Immature natural killer cell (primary cell): Measurements from ENCODE around the gene SLC22A23. TPM values are rescaled to one million over a fixed set of nuclear protein-coding genes. Genes with fewer than 3 reads are reported as not detected.
A peak's percentile ranks its signal among the peaks of the same experiment; 100 is the strongest.

Source experiments
- DNase-seq, 3 donors: peaks; one replicate each; pipeline ENCODE4 v3.0.0; 2022; ENCODE audit warnings: mixed read lengths in 1 of 3
- H3K27ac Mint-ChIP-seq, 6 donors: one replicate each; pipeline ENCODE4 v1.8.0; 2020; ENCODE audit warnings: mixed read lengths in 6 of 6, mild to moderate bottlenecking in 5 of 6, inconsistent platforms in 4 of 6, moderate library complexity in 3 of 6
- H3K27me3 Mint-ChIP-seq, 3 donors: one replicate each; pipeline ENCODE4 v1.8.0; 2020 to 2021; ENCODE audit warnings: low read depth in 3 of 3, mild to moderate bottlenecking in 3 of 3, mixed read lengths in 3 of 3, moderate library complexity in 3 of 3, inconsistent platforms in 1 of 3
- H3K36me3 Mint-ChIP-seq, 3 donors: one replicate each; pipeline ENCODE4 v1.8.0; 2020; ENCODE audit warnings: mixed read lengths in 3 of 3, inconsistent platforms in 2 of 3, mild to moderate bottlenecking in 2 of 3
- H3K4me1 Mint-ChIP-seq, 2 donors: one replicate each; pipeline ENCODE4 v1.8.0; 2020; ENCODE audit warnings: inconsistent platforms in 2 of 2, mild to moderate bottlenecking in 2 of 2, mixed read lengths in 2 of 2, moderate library complexity in 1 of 2
- H3K4me3 Mint-ChIP-seq, 5 donors: one replicate each; pipeline ENCODE4 v1.8.0; 2020; ENCODE audit warnings: mild to moderate bottlenecking in 5 of 5, mixed read lengths in 5 of 5, inconsistent platforms in 3 of 5, moderate library complexity in 3 of 5
- H3K9me3 Mint-ChIP-seq, 6 donors: one replicate each; pipeline ENCODE4 v1.8.0; 2020; ENCODE audit warnings: mild to moderate bottlenecking in 6 of 6, mixed read lengths in 6 of 6, inconsistent platforms in 4 of 6, moderate library complexity in 3 of 6
- polyA plus RNA-seq, 3 donors: library from polyadenylated mRNA; unstranded; fragments of 300-500 nt; fragmentation: Illumina TruSeq; gene quantifications; one replicate each; pipeline ENCODE4 v1.2.3, GENCODE V29; 2021

Gene SLC22A23
- polyA plus RNA-seq, 3 donors from 2014 or later = 0.14 to 0.21 TPM; not detected in 1

DNA sequence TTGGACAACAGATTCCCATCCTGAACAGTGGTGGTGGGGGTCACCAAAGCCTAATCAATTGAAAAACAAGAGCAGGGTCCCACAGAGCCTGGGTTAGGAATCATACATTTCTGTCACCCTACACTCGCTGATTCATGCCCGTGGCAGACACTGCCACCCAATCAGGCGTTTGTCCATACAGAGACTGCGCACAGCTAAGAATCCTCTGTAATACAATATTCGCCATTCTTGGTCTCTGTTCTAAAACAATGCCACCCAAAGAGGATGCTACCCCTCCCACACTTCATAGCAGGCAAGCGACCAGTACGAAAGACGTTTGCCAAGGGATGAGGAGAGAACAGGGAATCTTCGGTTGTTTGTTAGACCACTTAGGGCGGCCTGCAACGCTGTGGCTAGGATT is 28.1 kb upstream of the SLC22A23 start:
- H3K9me3 Mint-ChIP-seq = peaks cover 0 to 13% (median 7%) of the 10 kb centered on the region in 6 donors
- peaks cover 2 to 11% (median 4%) of the 10 kb centered on the region in 3 donors for H3K27me3 Mint-ChIP-seq

DNA sequence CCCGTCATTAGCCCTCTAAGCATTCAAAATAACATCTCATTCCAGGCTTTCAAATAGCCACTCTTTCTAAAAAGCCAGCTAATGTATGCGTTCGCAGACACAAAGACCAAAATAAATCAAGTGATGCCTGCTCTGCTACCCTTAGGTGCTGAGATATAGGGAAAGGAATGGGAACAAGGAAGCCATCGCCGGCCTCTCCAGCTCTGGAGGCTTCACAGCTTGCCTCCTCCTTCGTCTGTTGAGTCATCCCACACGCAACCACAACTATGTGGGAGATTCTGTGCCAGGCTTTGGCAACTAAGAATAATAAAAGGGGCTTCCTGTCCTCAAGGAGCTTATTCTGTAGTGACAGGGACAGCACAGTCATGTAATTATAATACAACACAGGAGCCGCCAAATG is 27.3 kb upstream of the SLC22A23 start:
- Mint-ChIP-seq H3K36me3 (peaks cover 0 to 4% (median 0%) of the 10 kb centered on the region in 3 donors), H3K9me3 (peaks cover 0 to 17% (median 10%) of the 10 kb centered on the region in 6 donors), H3K4me3 (no peak overlapping the region), H3K27me3 (peaks cover 4 to 9% (median 4%) of the 10 kb centered on the region in 3 donors), H3K4me1 (no peaks in the 10 kb centered on the region), H3K27ac (no peak overlapping the region)
- no peak for DNase-seq

More for the DNA sequence above, 28.1 kb upstream of the SLC22A23 start:
- no peak for DNase-seq
- no peak overlapping the region for H3K27ac Mint-ChIP-seq
- H3K4me1 Mint-ChIP-seq = no peaks in the 10 kb centered on the region
- no peak overlapping the region for H3K4me3 Mint-ChIP-seq
- peaks cover 0 to 1% (median 0%) of the 10 kb centered on the region in 3 donors for H3K36me3 Mint-ChIP-seq

DNA sequence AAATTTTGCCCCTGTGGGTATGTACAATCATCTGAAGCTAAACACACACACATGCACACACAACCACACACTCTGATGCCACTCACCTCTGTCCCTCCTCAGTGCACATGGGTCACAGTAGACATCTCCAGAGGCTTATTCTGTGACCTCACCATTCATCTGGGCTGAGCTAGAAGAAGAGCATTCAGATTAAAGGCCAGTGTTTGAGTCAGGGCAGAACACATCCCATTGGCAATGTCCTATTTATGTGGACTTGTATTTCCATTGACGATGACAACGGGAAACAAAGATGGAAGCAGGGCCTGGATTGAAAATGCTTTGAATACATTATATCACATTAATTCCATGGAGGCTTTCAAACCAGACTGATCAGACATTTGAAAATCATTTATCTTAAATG is 26.8 kb upstream of the SLC22A23 start:
- Mint-ChIP-seq H3K36me3 (peaks cover 0 to 4% (median 0%) of the 10 kb centered on the region in 3 donors), H3K27me3 (peaks cover 4 to 6% (median 4%) of the 10 kb centered on the region in 3 donors)

DNA sequence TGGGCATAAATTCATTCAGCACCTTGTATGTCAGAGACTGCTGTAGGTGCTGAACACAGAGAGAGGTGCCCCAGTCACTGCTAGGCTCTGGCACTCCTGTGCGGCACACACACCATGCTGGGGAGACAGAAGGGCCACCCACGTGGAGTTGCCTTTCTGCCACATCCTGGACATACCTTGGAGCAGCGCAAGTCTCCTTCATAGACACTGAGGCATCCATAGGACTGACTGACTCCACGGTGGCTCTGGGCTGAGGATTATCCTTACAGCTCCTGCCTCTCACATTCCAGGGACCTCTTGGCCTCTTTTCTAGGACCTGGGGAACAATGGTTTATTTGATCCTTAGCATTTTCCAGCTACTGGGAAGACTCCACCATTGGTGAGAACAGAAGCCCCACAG is 26.0 kb upstream of the SLC22A23 start:
- Mint-ChIP-seq H3K27ac (no peak overlapping the region), H3K9me3 (peaks cover 0 to 17% (median 10%) of the 10 kb centered on the region in 6 donors), H3K36me3 (peaks cover 0 to 4% (median 0%) of the 10 kb centered on the region in 3 donors), H3K27me3 (peaks cover 4 to 6% (median 4%) of the 10 kb centered on the region in 3 donors), H3K4me3 (no peak overlapping the region), H3K4me1 (no peaks in the 10 kb centered on the region)
- DNase-seq = no peak

More for the DNA sequence above, 26.8 kb upstream of the SLC22A23 start:
- H3K9me3 Mint-ChIP-seq = peaks cover 0 to 17% (median 10%) of the 10 kb centered on the region in 6 donors
- DNase-seq = no peak
- no peaks in the 10 kb centered on the region for H3K4me1 Mint-ChIP-seq
- no peak overlapping the region for H3K27ac Mint-ChIP-seq
- no peak overlapping the region for H3K4me3 Mint-ChIP-seq

DNA sequence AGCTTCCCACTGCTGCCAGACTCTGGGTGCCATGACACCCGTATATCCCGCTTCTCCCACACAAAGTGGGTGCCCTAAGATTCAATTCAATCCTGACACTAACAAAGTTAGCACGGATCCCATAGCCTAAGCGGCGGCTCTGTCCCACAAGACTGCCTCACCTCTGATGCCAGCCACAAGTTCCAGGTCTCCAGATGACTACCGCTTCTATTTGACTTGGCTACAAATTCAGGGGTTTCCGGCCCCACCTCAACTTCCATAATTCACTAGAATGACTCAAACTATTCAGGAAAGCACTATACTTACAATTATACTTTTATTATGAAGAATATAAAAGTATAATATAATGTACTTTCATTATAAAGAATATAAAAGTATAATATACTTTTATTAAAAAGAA is 24.8 kb upstream of the SLC22A23 start:
- no peaks in the 10 kb centered on the region for H3K4me1 Mint-ChIP-seq
- no peak overlapping the region for H3K27ac Mint-ChIP-seq
- peaks cover 1 to 3% (median 2%) of the 10 kb centered on the region in 3 donors for H3K27me3 Mint-ChIP-seq
- H3K4me3 Mint-ChIP-seq = no peak overlapping the region
- peaks cover 0 to 4% (median 0%) of the 10 kb centered on the region in 3 donors for H3K36me3 Mint-ChIP-seq
- H3K9me3 Mint-ChIP-seq = peaks cover 0 to 17% (median 10%) of the 10 kb centered on the region in 6 donors
- no peak for DNase-seq

DNA sequence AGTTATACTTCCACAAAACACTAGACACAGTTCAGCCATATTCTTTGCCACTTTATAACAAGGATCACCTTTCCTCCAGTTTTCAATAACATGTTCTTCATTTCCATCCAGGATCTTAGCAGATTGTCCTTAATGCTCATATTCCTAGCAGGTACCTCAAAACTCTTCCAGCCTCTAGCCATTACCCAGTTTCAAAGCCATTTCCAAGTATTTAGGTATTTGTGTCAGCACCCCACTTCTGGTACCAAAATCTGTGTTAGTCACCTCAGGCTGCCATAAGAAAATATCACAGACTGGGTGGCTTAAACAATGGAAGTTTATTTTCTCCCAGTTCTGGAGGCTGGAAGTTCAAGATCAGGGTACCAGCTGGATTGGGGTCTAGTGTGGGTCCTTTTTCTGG is 23.2 kb upstream of the SLC22A23 start:
- no peaks in the 10 kb centered on the region for H3K4me1 Mint-ChIP-seq
- H3K4me3 Mint-ChIP-seq = no peak overlapping the region
- H3K27ac Mint-ChIP-seq = no peak overlapping the region
- peaks cover 3 to 6% (median 5%) of the 10 kb centered on the region in 3 donors for H3K27me3 Mint-ChIP-seq
- H3K36me3 Mint-ChIP-seq = peaks cover 0 to 4% (median 0%) of the 10 kb centered on the region in 3 donors
- no peak for DNase-seq
- H3K9me3 Mint-ChIP-seq = peaks cover 0 to 17% (median 10%) of the 10 kb centered on the region in 6 donors

DNA sequence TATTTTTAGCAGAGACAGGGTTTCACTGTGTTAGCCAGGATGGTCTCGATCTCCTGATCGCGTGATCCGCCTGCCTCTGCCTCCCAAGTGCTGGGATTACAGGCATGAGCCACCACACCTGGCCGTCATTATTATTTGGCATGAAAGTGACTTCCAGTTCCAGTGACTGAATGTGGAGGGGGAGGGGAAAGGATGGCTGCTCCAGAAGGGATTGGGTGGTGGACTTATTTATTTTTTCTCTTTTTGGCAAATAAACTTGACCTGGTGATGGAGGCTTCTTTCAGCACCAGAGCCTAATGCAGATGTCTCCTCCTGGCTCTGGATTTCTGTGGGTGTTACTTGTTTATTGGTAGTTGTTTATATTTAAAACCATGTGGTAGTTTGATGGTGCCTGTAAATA is 16.9 kb upstream of the SLC22A23 start:
- H3K9me3 Mint-ChIP-seq = no peaks in the 10 kb centered on the region
- H3K27ac Mint-ChIP-seq = no peak overlapping the region
- no peaks in the 10 kb centered on the region for H3K4me1 Mint-ChIP-seq
- no peak for DNase-seq
- no peaks in the 10 kb centered on the region for H3K36me3 Mint-ChIP-seq
- H3K27me3 Mint-ChIP-seq = peaks cover 3 to 12% (median 6%) of the 10 kb centered on the region in 3 donors
- H3K4me3 Mint-ChIP-seq = no peak overlapping the region

DNA sequence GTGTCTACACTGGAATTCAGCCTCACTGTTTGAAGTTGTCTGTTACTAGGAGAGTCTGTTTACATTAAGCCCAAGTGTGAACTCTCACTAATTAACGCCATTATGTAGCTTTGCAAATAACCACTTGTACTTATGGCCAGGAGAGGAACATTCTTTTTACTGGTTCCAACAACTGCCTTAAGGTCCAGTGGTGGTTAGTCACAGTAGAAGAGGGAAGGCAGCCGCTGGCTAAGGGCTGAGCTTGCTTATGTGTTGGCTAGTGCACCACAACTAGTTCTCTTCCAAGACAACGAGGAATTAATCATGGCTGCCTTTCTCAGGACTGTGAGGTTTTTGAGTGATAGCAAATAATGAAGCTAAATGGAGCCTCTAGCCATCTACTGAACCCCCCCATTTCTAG is 14.9 kb upstream of the SLC22A23 start:
- DNase-seq = no peak
- Mint-ChIP-seq H3K9me3 (no peaks in the 10 kb centered on the region), H3K27ac (no peak overlapping the region), H3K4me1 (no peaks in the 10 kb centered on the region), H3K36me3 (no peaks in the 10 kb centered on the region), H3K27me3 (peaks cover 5 to 12% (median 6%) of the 10 kb centered on the region in 3 donors), H3K4me3 (no peak overlapping the region)

DNA sequence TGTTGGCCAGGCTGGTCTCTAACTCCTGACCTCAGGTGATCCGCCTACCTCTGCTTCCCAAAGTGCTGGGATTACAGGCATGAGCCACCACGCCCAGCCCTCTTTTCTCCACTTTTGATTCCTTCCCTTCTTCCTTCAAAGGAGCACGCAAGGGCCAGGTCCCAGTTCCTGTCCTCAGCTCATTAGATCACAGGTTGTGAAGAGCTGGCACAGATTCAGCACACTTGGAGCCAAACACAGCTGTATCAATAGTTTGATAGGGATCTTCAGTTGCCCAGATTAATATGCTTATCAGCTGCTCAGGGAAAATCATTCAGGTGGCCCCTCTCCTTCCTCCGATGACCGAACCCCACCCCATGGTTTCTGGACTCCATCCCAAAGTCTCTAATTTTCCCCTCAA is 14.4 kb upstream of the SLC22A23 start:
- H3K4me1 Mint-ChIP-seq = no peaks in the 10 kb centered on the region
- H3K27ac Mint-ChIP-seq = no peak overlapping the region
- no peak for DNase-seq

DNA sequence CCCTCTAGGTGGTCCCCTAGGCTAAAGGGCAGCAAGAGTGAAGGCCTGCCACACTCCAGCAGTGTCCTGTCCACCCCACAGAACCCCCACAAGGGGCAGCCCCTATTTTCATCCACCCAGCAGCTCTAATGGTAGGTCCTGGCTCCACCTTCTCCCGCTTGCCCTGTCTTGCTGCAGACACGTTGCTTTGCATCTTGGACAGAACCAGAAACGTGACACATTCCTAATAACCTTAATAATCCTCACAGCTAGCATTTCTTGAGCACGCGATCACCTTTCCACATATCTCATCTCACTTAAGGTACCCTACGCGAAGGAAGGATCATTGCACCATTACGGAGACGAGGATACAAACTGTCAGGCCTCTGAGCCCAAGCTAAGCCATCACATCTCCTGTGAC is 11.7 kb upstream of the SLC22A23 start:
- no peaks in the 10 kb centered on the region for H3K4me1 Mint-ChIP-seq
- H3K4me3 Mint-ChIP-seq = no peak overlapping the region
- H3K9me3 Mint-ChIP-seq = no peaks in the 10 kb centered on the region
- H3K27ac Mint-ChIP-seq = no peak overlapping the region
- DNase-seq = no peak
- H3K27me3 Mint-ChIP-seq = peaks cover 2 to 10% (median 3%) of the 10 kb centered on the region in 3 donors
- H3K36me3 Mint-ChIP-seq = no peaks in the 10 kb centered on the region

More for the DNA sequence above, 14.4 kb upstream of the SLC22A23 start:
- Mint-ChIP-seq H3K27me3 (peaks cover 2 to 12% (median 5%) of the 10 kb centered on the region in 3 donors), H3K9me3 (no peaks in the 10 kb centered on the region), H3K4me3 (no peak overlapping the region), H3K36me3 (no peaks in the 10 kb centered on the region)

DNA sequence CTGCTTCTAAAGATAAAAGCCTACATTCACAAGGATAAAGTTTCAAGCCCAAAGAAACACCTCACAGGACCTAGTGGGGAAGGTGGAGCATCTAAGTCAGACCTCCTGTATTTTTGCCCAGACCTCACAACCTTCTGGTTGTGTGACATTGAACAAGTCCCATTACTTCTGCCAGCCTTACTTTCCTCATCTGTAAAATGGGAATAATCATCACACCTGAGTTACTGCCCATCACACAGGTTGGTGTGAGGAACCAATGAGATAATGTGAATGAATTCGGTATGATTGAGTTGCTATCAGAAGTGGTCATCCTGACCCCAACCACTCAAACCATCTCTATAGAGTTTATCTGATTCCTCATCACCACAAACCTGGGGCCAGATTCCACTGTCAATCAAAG is 11.1 kb upstream of the SLC22A23 start:
- no peak for DNase-seq
- Mint-ChIP-seq H3K4me1 (no peaks in the 10 kb centered on the region), H3K27me3 (peaks cover 2 to 8% (median 3%) of the 10 kb centered on the region in 3 donors), H3K36me3 (no peaks in the 10 kb centered on the region), H3K4me3 (no peak overlapping the region), H3K27ac (no peak overlapping the region), H3K9me3 (no peaks in the 10 kb centered on the region)

DNA sequence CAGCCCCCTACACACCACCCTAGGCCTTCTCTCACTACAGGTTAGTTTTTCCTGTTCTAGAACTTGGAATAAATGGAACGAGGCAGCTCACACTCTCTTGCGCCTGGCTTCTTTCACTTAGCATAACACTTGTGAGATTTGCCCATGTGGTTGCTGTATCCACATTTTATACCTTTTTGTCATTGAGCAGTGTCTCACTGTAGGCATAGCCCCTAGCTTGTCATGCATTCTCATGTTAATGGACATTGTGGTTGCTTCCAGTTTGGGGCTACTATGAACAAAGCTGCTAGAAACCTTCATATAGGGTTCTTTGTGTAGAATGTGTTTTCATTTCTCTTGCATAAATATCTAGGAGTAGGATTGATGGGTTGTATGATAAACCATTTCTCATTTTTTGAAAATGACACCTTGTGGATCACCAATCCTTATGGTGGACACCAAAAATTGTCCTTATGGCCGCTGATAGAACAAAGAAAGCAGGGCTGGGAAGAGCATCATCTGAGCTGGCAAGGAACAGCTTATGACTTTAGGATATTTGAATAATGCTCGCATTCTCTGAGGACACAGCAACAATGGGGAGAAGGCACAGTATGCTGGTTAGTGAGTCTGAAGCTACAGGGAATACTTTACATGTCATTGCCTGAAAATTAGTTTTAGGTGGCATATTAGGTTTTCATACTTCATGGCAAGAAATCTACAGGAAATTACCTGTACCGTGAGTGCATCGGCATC is 9.8 kb upstream of the SLC22A23 start:
- Mint-ChIP-seq H3K4me3 (no peak overlapping the region), H3K4me1 (no peaks in the 10 kb centered on the region), H3K27me3 (peaks cover 3 to 6% (median 3%) of the 10 kb centered on the region in 3 donors), H3K27ac (no peak overlapping the region), H3K36me3 (no peaks in the 10 kb centered on the region), H3K9me3 (no peaks in the 10 kb centered on the region)
- no peak for DNase-seq

DNA sequence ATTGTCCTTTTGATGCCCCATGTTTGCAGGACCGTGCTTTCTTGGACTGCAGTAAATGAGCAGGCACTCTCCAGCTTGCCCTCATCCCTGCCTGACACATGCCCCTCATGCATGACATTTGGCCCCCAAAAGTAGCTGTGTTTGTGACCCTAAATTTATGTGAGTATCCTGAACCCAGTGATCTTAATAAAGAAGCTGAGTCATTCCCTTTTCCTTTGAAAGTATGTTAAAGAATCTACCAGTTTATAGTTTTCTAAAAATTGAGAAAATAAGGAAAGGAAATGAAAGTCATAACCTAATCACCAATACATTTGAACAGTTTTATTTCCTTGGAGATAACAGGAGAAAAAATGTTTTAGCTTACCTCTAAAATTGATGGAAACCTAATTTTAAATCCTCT is 3.4 kb upstream of the SLC22A23 start:
- H3K4me3 Mint-ChIP-seq = no peak overlapping the region
- peaks cover 6 to 9% of the 10 kb centered on the region in 2 donors for H3K4me1 Mint-ChIP-seq
- H3K27me3 Mint-ChIP-seq = peaks cover 11 to 17% (median 14%) of the 10 kb centered on the region in 3 donors
- H3K9me3 Mint-ChIP-seq = no peaks in the 10 kb centered on the region
- H3K36me3 Mint-ChIP-seq = no peaks in the 10 kb centered on the region
- no peak for DNase-seq
- no peak overlapping the region for H3K27ac Mint-ChIP-seq

DNA sequence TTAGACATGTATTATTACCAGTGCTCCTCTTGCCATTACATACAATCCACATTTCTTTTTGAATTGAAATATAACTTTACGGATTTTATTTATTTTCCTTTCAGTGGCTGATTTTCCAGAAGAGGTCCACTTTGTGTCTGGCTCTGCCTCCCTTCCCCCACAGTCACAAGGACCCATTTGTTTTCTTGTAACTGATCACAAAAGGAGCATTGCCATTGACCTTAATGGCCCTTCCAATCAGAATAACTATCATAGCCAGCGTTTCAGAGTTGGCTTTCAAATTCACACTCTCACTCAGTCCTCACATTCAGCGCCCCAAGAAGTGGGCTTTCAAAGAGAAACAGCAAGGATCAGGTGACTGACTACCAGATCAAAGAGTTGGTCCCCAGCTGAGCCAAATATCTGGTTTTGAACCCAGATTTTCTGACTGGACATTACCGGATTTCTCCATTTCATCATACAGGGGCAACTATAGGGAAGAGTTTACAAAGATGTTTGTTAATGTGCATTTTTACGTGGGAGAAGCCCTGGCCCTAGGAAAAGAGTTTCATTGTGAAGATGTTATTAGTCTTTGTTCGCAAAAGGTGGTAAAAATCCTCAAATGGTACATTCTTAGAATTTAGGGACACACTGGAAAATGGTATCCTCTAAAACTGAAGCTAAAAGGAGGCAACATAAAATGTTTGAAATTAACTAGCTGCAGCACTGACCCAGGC is 2.0 kb upstream of the SLC22A23 start:
- peaks cover 11 to 16% (median 14%) of the 10 kb centered on the region in 3 donors for H3K27me3 Mint-ChIP-seq
- H3K4me3 Mint-ChIP-seq = peak overlapping the region; percentile 28 to 72 (median 47)
- no peak overlapping the region for H3K27ac Mint-ChIP-seq
- no peaks in the 10 kb centered on the region for H3K36me3 Mint-ChIP-seq
- H3K4me1 Mint-ChIP-seq = peaks cover 6 to 9% of the 10 kb centered on the region in 2 donors
- H3K9me3 Mint-ChIP-seq = no peaks in the 10 kb centered on the region
- DNase-seq = no peak
